Measurements from ENCODE around the gene FOXO3.
"Not testable (repeated sequence)": the region's sequence is repeated elsewhere in the genome, so short reads cannot be mapped to it uniquely, and the experiment has no call there.

The FOXO3 gene

GRCh38 chr6:108660251-108660650 is 99.5 kb downstream of the FOXO3 start:
- Histone ChIP-seq H3K4me3 (ENCODE audit: insufficient read depth, low read depth, low read length) (no peak overlapping the region), H3K4me1 (ENCODE audit: control insufficient read depth, insufficient read depth, low read length) (peaks cover 7% of the 10 kb centered on the region), H3K27ac (ENCODE audit: insufficient read depth, low read depth, low read length, poor library complexity, severe bottlenecking) (no peak overlapping the region), H3K9me3 (ENCODE audit: control insufficient read depth, low read length) (no peaks in the 10 kb centered on the region), H3K36me3 (ENCODE audit: control insufficient read depth, insufficient read depth, low read length) (no peaks in the 10 kb centered on the region), H3K27me3 (ENCODE audit: control insufficient read depth, insufficient read depth, low read length, poor library complexity, severe bottlenecking) (no peaks in the 10 kb centered on the region)
- 95 to 96% methylated on average over 4 of the region's 4 CpGs for WGBS, 2 experiments

GRCh38 chr6:108661430-108661829 is 100.7 kb downstream of the FOXO3 start:
- no peak overlapping the region for H3K27ac ChIP-seq (ENCODE audit: insufficient read depth, low read depth, low read length, poor library complexity, severe bottlenecking)
- H3K4me1 ChIP-seq (ENCODE audit: control insufficient read depth, insufficient read depth, low read length), result no peaks in the 10 kb centered on the region
- 96% methylated on average over 1 of the region's 1 CpG for WGBS, 2 experiments
- no peaks in the 10 kb centered on the region for H3K36me3 ChIP-seq (ENCODE audit: control insufficient read depth, insufficient read depth, low read length)
- no peaks in the 10 kb centered on the region for H3K27me3 ChIP-seq (ENCODE audit: control insufficient read depth, insufficient read depth, low read length, poor library complexity, severe bottlenecking)
- H3K4me3 ChIP-seq (ENCODE audit: insufficient read depth, low read depth, low read length), result no peak overlapping the region
- no peaks in the 10 kb centered on the region for H3K9me3 ChIP-seq (ENCODE audit: control insufficient read depth, low read length)

- Histone ChIP-seq H3K4me1 (ENCODE audit: control insufficient read depth, insufficient read depth, low read length) (peaks cover 4% of the 10 kb centered on the region), H3K36me3 (ENCODE audit: control insufficient read depth, insufficient read depth, low read length) (no peaks in the 10 kb centered on the region), H3K4me3 (ENCODE audit: insufficient read depth, low read depth, low read length) (no peak overlapping the region), H3K9me3 (ENCODE audit: control insufficient read depth, low read length) (no peaks in the 10 kb centered on the region), H3K27ac (ENCODE audit: insufficient read depth, low read depth, low read length, poor library complexity, severe bottlenecking) (no peak overlapping the region), H3K27me3 (ENCODE audit: control insufficient read depth, insufficient read depth, low read length, poor library complexity, severe bottlenecking) (no peaks in the 10 kb centered on the region)
- whole genome bisulfite sequencing, 2 experiments, result 89 to 100% methylated on average over 2 of the region's 2 CpGs
These were observed 101.3 kb downstream of the FOXO3 start for GRCh38 chr6:108661982-108662381.

GRCh38 chr6:108662702-108663101 is 102.0 kb downstream of the FOXO3 start:
- WGBS, 2 experiments, result 93 to 98% methylated on average over 2 of the region's 2 CpGs
- H3K36me3 ChIP-seq (ENCODE audit: control insufficient read depth, insufficient read depth, low read length), result no peaks in the 10 kb centered on the region
- H3K27me3 ChIP-seq (ENCODE audit: control insufficient read depth, insufficient read depth, low read length, poor library complexity, severe bottlenecking), result no peaks in the 10 kb centered on the region
- no peak overlapping the region for H3K27ac ChIP-seq (ENCODE audit: insufficient read depth, low read depth, low read length, poor library complexity, severe bottlenecking)
- no peak overlapping the region for H3K4me3 ChIP-seq (ENCODE audit: insufficient read depth, low read depth, low read length)
- no peaks in the 10 kb centered on the region for H3K9me3 ChIP-seq (ENCODE audit: control insufficient read depth, low read length)
- H3K4me1 ChIP-seq (ENCODE audit: control insufficient read depth, insufficient read depth, low read length), result peaks cover 11% of the 10 kb centered on the region

GRCh38 chr6:108663494-108664064 is 102.9 kb downstream of the FOXO3 start:
- H3K4me3 ChIP-seq (ENCODE audit: insufficient read depth, low read depth, low read length); H3K27me3 ChIP-seq (ENCODE audit: control insufficient read depth, insufficient read depth, low read length, poor library complexity, severe bottlenecking); H3K27ac ChIP-seq (ENCODE audit: insufficient read depth, low read depth, low read length, poor library complexity, severe bottlenecking); H3K9me3 ChIP-seq (ENCODE audit: control insufficient read depth, low read length); H3K36me3 ChIP-seq (ENCODE audit: control insufficient read depth, insufficient read depth, low read length): not testable (repeated sequence)
- 94 to 96% methylated on average over 26 to 28 of the region's 30 CpGs for WGBS, 2 experiments
- H3K4me1 ChIP-seq (ENCODE audit: control insufficient read depth, insufficient read depth, low read length), result peaks cover 15% of the 10 kb centered on the region

- no peaks in the 10 kb centered on the region for H3K9me3 ChIP-seq (ENCODE audit: control insufficient read depth, low read length)
- H3K4me1 ChIP-seq (ENCODE audit: control insufficient read depth, insufficient read depth, low read length), result peaks cover 15% of the 10 kb centered on the region
- no peak overlapping the region for H3K4me3 ChIP-seq (ENCODE audit: insufficient read depth, low read depth, low read length)
- H3K36me3 ChIP-seq (ENCODE audit: control insufficient read depth, insufficient read depth, low read length), result no peaks in the 10 kb centered on the region
- no peaks in the 10 kb centered on the region for H3K27me3 ChIP-seq (ENCODE audit: control insufficient read depth, insufficient read depth, low read length, poor library complexity, severe bottlenecking)
- no peak overlapping the region for H3K27ac ChIP-seq (ENCODE audit: insufficient read depth, low read depth, low read length, poor library complexity, severe bottlenecking)
- WGBS, 2 experiments, result 95 to 96% methylated on average over 2 to 3 of the region's 3 CpGs
These were observed 104.9 kb downstream of the FOXO3 start for GRCh38 chr6:108665495-108666196.

GRCh38 chr6:108666656-108667260 is 106.0 kb downstream of the FOXO3 start:
- Histone ChIP-seq H3K27ac (ENCODE audit: insufficient read depth, low read depth, low read length, poor library complexity, severe bottlenecking) (peak overlapping the region; percentile 18), H3K9me3 (ENCODE audit: control insufficient read depth, low read length) (no peaks in the 10 kb centered on the region), H3K4me3 (ENCODE audit: insufficient read depth, low read depth, low read length) (no peak overlapping the region), H3K36me3 (ENCODE audit: control insufficient read depth, insufficient read depth, low read length) (no peaks in the 10 kb centered on the region), H3K4me1 (ENCODE audit: control insufficient read depth, insufficient read depth, low read length) (peaks cover 15% of the 10 kb centered on the region), H3K27me3 (ENCODE audit: control insufficient read depth, insufficient read depth, low read length, poor library complexity, severe bottlenecking) (no peaks in the 10 kb centered on the region)
- 26 to 33% methylated on average over 4 of the region's 4 CpGs for WGBS, 2 experiments

GRCh38 chr6:108667993-108668392 is 107.3 kb downstream of the FOXO3 start:
- H3K36me3 ChIP-seq (ENCODE audit: control insufficient read depth, insufficient read depth, low read length), result no peaks in the 10 kb centered on the region
- no peak overlapping the region for H3K4me3 ChIP-seq (ENCODE audit: insufficient read depth, low read depth, low read length)
- H3K9me3 ChIP-seq (ENCODE audit: control insufficient read depth, low read length), result no peaks in the 10 kb centered on the region
- peaks cover 15% of the 10 kb centered on the region for H3K4me1 ChIP-seq (ENCODE audit: control insufficient read depth, insufficient read depth, low read length)
- 58 to 62% methylated on average over 7 of the region's 7 CpGs for WGBS, 2 experiments
- H3K27ac ChIP-seq (ENCODE audit: insufficient read depth, low read depth, low read length, poor library complexity, severe bottlenecking), result no peak overlapping the region
- no peaks in the 10 kb centered on the region for H3K27me3 ChIP-seq (ENCODE audit: control insufficient read depth, insufficient read depth, low read length, poor library complexity, severe bottlenecking)

GRCh38 chr6:108669673-108670072 is 109.0 kb downstream of the FOXO3 start:
- H3K27me3 ChIP-seq (ENCODE audit: control insufficient read depth, insufficient read depth, low read length, poor library complexity, severe bottlenecking), result no peaks in the 10 kb centered on the region
- no peak overlapping the region for H3K27ac ChIP-seq (ENCODE audit: insufficient read depth, low read depth, low read length, poor library complexity, severe bottlenecking)
- no peak overlapping the region for H3K4me3 ChIP-seq (ENCODE audit: insufficient read depth, low read depth, low read length)
- peaks cover 15% of the 10 kb centered on the region for H3K4me1 ChIP-seq (ENCODE audit: control insufficient read depth, insufficient read depth, low read length)
- H3K9me3 ChIP-seq (ENCODE audit: control insufficient read depth, low read length), result no peaks in the 10 kb centered on the region
- 92 to 94% methylated on average over 1 of the region's 1 CpG for WGBS, 2 experiments
- no peaks in the 10 kb centered on the region for H3K36me3 ChIP-seq (ENCODE audit: control insufficient read depth, insufficient read depth, low read length)

GRCh38 chr6:108671175-108671574 is 110.5 kb downstream of the FOXO3 start:
- H3K27ac ChIP-seq (ENCODE audit: insufficient read depth, low read depth, low read length, poor library complexity, severe bottlenecking), result no peak overlapping the region
- no peaks in the 10 kb centered on the region for H3K36me3 ChIP-seq (ENCODE audit: control insufficient read depth, insufficient read depth, low read length)
- H3K4me1 ChIP-seq (ENCODE audit: control insufficient read depth, insufficient read depth, low read length), result peaks cover 15% of the 10 kb centered on the region
- H3K27me3 ChIP-seq (ENCODE audit: control insufficient read depth, insufficient read depth, low read length, poor library complexity, severe bottlenecking), result no peaks in the 10 kb centered on the region
- no peaks in the 10 kb centered on the region for H3K9me3 ChIP-seq (ENCODE audit: control insufficient read depth, low read length)
- no peak overlapping the region for H3K4me3 ChIP-seq (ENCODE audit: insufficient read depth, low read depth, low read length)
- WGBS, 2 experiments, result 85 to 93% methylated on average over 2 of the region's 2 CpGs
